Cardiac muscle cell (in vitro differentiated cells and primary cell): Measurements from ENCODE around the gene FBRS. TPM values are rescaled to one million over a fixed set of nuclear protein-coding genes. Genes with fewer than 3 reads are reported as not detected.

Experiments
- DNase-seq, 2 donors: peaks; one replicate each; pipeline versions ENCODE4 v3.0.0 to v3.0.0-alpha.2; 2010 to 2017; ENCODE audit warnings: low read depth in 1 of 2, low spot score in 1 of 2
- H3K27ac ChIP-seq: fragments of 200-600 bp; sonication (generic); 2 replicates; pipeline ENCODE4 v1.5.1; 2016
- H3K27me3 ChIP-seq: fragments of 200-600 bp; sonication (generic); 2 replicates; pipeline ENCODE4 v1.6.0; 2016; ENCODE audit warnings: control low read depth
- H3K36me3 ChIP-seq: fragments of 200-600 bp; sonication (generic); 2 replicates; pipeline ENCODE4 v1.5.1; 2016; ENCODE audit warnings: control low read depth
- H3K4me1 ChIP-seq: fragments of 200-600 bp; sonication (generic); 2 replicates; pipeline ENCODE4 v1.8.1; 2017; ENCODE audit warnings: low read depth, mild to moderate bottlenecking, mixed run types
- H3K4me3 ChIP-seq: fragments of 200-600 bp; sonication (generic); 2 replicates; pipeline ENCODE4 v1.5.1; 2016; ENCODE audit warnings: mild to moderate bottlenecking
- H3K9me3 ChIP-seq: fragments of 200-600 bp; sonication (generic); 2 replicates; pipeline ENCODE4 v1.5.1; 2017; ENCODE audit warnings: low read depth, mild to moderate bottlenecking, control low read depth
- polyA plus RNA-seq: library from polyadenylated mRNA; unstranded; fragments of >200 nt; fragmentation: Nextera tagmentation; extraction: Ambion mirVana; gene quantifications from 2 replicates; pipeline ENCODE4 v1.2.1, GENCODE V29; 2016
- total RNA-seq: library from RNA; depleted of rRNA; stranded (reverse); fragments of >200 nt; gene quantifications from 2 replicates; pipeline ENCODE4 v1.2.3, GENCODE V29; 2016
- TF ChIP-seq, protein P1 (sequence below): IDR thresholded peaks from 2 replicates; pipeline ENCODE4 v1.5.1; 2012; ENCODE audit warnings: low read depth, mild to moderate bottlenecking, low read length

Gene FBRS
- total and polyA plus RNA-seq, 2 experiments from 2014 or later, result 21.2 to 55.4 TPM

DNA sequence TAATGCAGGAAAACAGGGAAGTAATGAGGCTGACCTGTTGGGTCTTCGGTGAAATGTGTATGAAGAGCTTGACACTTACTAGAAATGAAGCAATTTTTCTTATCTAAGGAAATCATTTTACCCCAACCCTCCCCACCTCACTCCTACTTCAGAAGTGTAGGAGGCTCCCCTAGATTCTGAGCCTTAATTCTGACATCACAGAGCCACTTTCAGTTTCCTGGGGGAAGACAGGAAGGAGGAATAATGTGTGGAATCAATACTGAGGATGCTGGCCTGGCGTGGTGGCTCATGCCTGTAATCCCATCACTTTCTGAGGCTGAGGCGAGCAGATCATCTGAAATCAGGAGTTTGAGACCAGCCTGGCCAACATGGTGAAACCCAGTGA is 20.3 kb downstream of the FBRS start:
- TF ChIP-seq, protein P1, sequence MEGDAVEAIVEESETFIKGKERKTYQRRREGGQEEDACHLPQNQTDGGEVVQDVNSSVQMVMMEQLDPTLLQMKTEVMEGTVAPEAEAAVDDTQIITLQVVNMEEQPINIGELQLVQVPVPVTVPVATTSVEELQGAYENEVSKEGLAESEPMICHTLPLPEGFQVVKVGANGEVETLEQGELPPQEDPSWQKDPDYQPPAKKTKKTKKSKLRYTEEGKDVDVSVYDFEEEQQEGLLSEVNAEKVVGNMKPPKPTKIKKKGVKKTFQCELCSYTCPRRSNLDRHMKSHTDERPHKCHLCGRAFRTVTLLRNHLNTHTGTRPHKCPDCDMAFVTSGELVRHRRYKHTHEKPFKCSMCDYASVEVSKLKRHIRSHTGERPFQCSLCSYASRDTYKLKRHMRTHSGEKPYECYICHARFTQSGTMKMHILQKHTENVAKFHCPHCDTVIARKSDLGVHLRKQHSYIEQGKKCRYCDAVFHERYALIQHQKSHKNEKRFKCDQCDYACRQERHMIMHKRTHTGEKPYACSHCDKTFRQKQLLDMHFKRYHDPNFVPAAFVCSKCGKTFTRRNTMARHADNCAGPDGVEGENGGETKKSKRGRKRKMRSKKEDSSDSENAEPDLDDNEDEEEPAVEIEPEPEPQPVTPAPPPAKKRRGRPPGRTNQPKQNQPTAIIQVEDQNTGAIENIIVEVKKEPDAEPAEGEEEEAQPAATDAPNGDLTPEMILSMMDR, result no peak
- Histone ChIP-seq H3K27ac (no peak overlapping the region), H3K27me3 (peaks cover 76% of the 10 kb centered on the region), H3K36me3 (no peaks in the 10 kb centered on the region), H3K4me3 (no peak overlapping the region), H3K9me3 (no peaks in the 10 kb centered on the region), H3K4me1 (no peaks in the 10 kb centered on the region)
- DNase-seq, result no peak

DNA sequence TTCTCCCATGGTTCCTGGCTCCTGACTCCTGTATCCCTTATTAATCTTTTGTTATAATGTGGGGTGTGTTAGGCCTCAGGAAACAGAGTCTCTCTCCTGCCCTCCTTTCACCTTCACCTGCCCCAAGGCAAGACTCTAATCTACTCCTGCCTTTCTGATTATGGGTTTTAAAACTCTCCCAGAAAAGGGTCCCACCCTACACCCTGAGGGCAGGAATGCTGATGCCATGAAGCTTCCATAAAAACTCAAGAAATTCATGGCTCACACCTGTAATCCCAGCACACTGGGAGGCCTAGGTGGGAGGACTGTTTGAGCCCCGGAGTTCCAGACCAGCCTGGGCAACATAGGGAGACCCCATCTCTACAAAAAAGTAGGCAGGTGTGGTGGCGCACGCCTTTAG is 22.1 kb downstream of the FBRS start:
- H3K27me3 ChIP-seq, result peaks cover 67% of the 10 kb centered on the region
- no peak for DNase-seq
- no peaks in the 10 kb centered on the region for H3K4me1 ChIP-seq
- no peaks in the 10 kb centered on the region for H3K9me3 ChIP-seq
- no peak overlapping the region for H3K4me3 ChIP-seq
- H3K27ac ChIP-seq, result no peak overlapping the region
- no peaks in the 10 kb centered on the region for H3K36me3 ChIP-seq
- TF ChIP-seq, protein P1, result no peak

DNA sequence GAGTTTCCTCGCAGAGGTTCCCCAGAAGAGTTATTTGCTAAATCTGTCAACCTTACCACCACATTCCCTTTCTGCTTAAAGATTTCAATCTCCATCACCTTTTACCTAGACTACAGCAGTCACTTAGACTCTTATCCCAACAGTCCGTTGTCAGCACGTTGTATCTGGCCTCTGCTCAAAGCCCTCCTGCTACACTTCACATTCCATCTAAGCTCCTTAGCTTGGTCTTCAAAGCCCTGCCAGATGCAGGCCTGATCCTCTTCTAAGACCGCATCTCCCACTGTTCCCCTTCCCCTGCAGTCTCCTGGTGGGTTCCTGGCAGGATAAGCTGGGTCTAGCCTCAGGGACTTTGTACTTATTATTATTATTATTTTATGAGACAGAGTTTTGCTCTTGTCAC is 30.5 kb downstream of the FBRS start:
- Histone ChIP-seq H3K4me3 (no peak overlapping the region), H3K4me1 (no peaks in the 10 kb centered on the region), H3K36me3 (no peaks in the 10 kb centered on the region), H3K27me3 (peaks cover 56% of the 10 kb centered on the region), H3K27ac (no peak overlapping the region), H3K9me3 (no peaks in the 10 kb centered on the region)
- peak in 1 of 2 donors; percentile 17 for DNase-seq
- TF ChIP-seq, protein P1, result no peak

DNA sequence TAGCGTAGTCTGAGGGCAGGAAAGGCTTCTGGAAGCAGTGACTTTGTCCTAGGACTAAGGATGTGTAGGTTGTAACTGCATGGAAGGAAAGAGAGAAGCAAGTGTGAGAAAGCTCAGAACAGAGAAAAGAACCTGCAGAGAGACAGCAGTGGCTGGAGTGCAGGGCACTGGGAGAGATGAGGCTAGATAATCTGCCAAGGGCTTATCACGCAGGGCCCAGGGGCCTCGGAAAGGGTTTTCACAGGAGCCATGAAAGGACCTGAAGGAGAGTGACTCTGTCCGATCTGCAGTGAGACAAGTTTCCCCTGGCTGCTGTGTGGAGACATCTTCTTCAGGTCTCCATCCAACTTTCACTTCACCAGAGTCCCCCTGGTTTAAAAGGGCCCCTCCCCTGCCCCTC is 33.7 kb downstream of the FBRS start:
- H3K36me3 ChIP-seq, result no peaks in the 10 kb centered on the region
- H3K4me3 ChIP-seq, result no peak overlapping the region
- no peaks in the 10 kb centered on the region for H3K9me3 ChIP-seq
- TF ChIP-seq, protein P1, result no peak
- peaks cover 34% of the 10 kb centered on the region for H3K27me3 ChIP-seq
- H3K4me1 ChIP-seq, result no peaks in the 10 kb centered on the region
- DNase-seq, result no peak
- no peak overlapping the region for H3K27ac ChIP-seq

DNA sequence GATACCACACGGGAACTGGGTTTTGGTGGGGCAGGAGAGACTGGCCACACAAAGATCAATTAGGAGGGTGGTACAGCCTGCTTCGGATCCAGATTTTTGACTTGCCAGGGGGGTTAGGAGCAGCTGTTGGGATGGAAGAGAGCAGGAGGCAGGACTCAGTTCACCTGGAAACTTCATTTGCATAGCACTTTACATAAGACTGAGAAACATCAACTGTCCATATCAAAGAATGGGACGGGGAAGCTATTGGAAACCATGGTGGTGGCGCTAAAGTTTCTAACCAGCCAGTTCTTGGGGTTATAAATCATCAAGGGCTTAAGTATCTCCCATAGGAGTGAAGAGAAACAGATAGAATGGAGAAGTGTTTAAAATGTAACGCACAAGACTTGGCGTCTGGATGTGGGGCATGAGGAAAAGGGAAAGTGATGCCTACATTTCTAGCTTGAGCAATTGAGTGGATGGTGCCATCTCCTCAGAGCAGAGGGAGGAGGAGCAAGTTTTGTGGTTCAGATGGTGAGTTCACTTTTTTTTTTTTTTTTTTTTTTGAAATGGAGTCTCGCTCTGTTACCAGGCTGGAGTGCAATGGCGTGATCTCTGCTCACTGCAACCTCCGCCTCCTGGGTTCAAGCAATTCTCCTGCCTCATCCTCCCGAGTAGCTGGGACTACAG is 34.3 kb downstream of the FBRS start:
- no peaks in the 10 kb centered on the region for H3K36me3 ChIP-seq
- H3K9me3 ChIP-seq, result no peaks in the 10 kb centered on the region
- TF ChIP-seq, protein P1, result no peak
- no peak for DNase-seq
- H3K4me1 ChIP-seq, result no peaks in the 10 kb centered on the region
- no peak overlapping the region for H3K27ac ChIP-seq
- no peak overlapping the region for H3K4me3 ChIP-seq
- H3K27me3 ChIP-seq, result peaks cover 28% of the 10 kb centered on the region
